SU-DHL-6 (cell line): Measurements from ENCODE around the gene SH2D3A.

Experiments used
- CTCF ChIP-seq: fragments of 200-600 bp; sonication (generic); IDR thresholded peaks from one replicate; pipeline ENCODE4 v1.5.1; 2017; ENCODE audit warnings: antibody characterized with exemption, mild to moderate bottlenecking, low read length, moderate library complexity; ENCODE audit not compliant: insufficient read depth, poor library complexity, severe bottlenecking
- EZH2phosphoT487 ChIP-seq: fragments of 200-600 bp; sonication (generic), shearing (Covaris generic); conservative IDR thresholded peaks from 2 replicates; pipeline ENCODE4 v1.6.1; 2018; ENCODE audit warnings: mild to moderate bottlenecking, antibody characterized with exemption, low read length, moderate library complexity, mixed read lengths

- no peak for TF ChIP-seq CTCF
- no peak for TF ChIP-seq EZH2phosphoT487
Measured at GRCh38 chr19:6734096-6734696, 33.0 kb downstream of the SH2D3A start.
